ENCODE data around the gene NUDT19. TPM values are rescaled to one million over a fixed set of nuclear protein-coding genes. Genes with fewer than 3 reads are reported as not detected.

NUDT19 gene
- total RNA-seq, result 10 to 100 TPM; 13.9 to 16.9 (median 16.8) TPM
- long read RNA-seq, donor 1, transcript NUDT19-201 (3 exons, 2,967 nt), result major isoform, 5 of 6 reads
- long read RNA-seq, donor 1, partial matches to known transcripts, result 0 of 6 reads
- long read RNA-seq, donor 1, other reads (novel, unspliced or antisense), result 1 of 6 reads
- long read RNA-seq, donor 2, partial matches to known transcripts, result 0 of 16 reads
- long read RNA-seq, donor 2, other reads (novel, unspliced or antisense), result 15 of 16 reads

DNA sequence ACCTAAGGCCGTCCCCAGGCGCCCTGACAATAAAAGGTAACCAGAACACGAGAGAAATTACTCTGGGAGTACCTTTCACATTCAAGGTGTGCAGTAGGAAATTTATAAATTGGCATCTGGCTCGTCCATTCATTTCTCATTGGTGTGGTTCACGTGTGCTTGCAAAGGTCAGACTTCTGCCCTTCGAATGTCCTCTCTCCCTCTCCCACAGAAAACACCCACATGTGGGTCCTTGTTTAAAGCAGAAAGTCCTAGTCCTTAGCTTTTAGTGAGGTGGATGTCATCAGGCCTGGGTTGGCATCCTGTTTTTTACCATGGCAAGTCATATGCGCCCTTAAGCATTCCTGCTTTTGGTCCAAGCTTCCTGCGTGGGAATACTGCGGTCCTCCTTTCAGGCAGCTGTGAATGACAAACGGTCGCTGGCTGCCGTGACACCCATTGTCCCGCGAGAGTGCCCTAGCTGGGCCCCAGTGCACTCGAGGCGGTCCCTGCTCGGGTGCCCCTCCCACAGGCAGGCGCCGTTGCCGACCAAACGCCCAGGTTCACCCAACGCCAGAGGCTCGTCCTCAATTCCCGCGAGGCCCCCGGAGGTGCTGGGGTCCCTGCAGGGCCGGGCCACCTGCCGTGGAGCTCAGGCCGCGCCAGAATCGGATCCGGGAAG, at the start of gene NUDT19:
TSS of gene NUDT19 (plus strand) at position 531 of the 661 bp plus-strand sequence. CDS start 140 bp downstream, outside the sequence.
- Histone ChIP-seq H3K9me3 (no peaks in the 10 kb centered on the region), H3K36me3 (ENCODE audit: low read depth) (no peaks in the 10 kb centered on the region), H3K4me1 (ENCODE audit: low read depth) (peaks cover 40% of the 10 kb centered on the region), H3K4me3 (peak within 1 kb of the TSS; percentile 65)
- ATAC-seq (peak; percentile 96), DNase-seq (peak; percentile 90 to 93 (median 92))
- intact Hi-C loops (cut with DNase I, micrococcal nuclease), result no loop called here
- TF ChIP-seq, protein P1, sequence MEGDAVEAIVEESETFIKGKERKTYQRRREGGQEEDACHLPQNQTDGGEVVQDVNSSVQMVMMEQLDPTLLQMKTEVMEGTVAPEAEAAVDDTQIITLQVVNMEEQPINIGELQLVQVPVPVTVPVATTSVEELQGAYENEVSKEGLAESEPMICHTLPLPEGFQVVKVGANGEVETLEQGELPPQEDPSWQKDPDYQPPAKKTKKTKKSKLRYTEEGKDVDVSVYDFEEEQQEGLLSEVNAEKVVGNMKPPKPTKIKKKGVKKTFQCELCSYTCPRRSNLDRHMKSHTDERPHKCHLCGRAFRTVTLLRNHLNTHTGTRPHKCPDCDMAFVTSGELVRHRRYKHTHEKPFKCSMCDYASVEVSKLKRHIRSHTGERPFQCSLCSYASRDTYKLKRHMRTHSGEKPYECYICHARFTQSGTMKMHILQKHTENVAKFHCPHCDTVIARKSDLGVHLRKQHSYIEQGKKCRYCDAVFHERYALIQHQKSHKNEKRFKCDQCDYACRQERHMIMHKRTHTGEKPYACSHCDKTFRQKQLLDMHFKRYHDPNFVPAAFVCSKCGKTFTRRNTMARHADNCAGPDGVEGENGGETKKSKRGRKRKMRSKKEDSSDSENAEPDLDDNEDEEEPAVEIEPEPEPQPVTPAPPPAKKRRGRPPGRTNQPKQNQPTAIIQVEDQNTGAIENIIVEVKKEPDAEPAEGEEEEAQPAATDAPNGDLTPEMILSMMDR (IDR thresholded peaks at IDR 0.05), result no peak

DNA sequence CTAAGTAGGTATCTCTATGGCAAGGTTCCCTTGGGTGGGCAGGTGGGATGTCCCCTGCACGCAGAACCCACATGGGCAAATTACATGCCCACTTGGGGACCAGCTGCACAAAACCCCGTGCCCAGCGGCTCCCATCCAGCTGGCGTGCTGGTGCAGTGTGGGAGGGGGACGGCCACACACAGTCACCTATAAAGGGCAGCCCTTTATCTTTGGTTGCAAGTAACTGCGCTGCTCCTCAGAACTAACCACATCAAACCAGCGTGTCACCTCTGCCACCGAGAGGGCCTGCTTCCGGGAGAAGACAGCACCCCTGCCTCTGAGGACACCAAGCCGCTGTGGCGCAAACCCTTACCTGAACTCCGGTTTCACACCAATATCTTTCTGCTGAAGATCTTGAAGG, 48.9 kb upstream of the NUDT19 start:
- TF ChIP-seq, protein P1 (IDR thresholded peaks at IDR 0.05), result no peak
- peaks cover 15% of the 10 kb centered on the region for H3K36me3 ChIP-seq (ENCODE audit: low read depth)
- ATAC-seq, result peak; percentile 59
- H3K4me3 ChIP-seq, result no peak overlapping the region
- H3K9me3 ChIP-seq, result no peaks in the 10 kb centered on the region
- H3K4me1 ChIP-seq (ENCODE audit: low read depth), result no peaks in the 10 kb centered on the region
- no peak for DNase-seq
- intact Hi-C loops (cut with DNase I, micrococcal nuclease), result no loop called here

DNA sequence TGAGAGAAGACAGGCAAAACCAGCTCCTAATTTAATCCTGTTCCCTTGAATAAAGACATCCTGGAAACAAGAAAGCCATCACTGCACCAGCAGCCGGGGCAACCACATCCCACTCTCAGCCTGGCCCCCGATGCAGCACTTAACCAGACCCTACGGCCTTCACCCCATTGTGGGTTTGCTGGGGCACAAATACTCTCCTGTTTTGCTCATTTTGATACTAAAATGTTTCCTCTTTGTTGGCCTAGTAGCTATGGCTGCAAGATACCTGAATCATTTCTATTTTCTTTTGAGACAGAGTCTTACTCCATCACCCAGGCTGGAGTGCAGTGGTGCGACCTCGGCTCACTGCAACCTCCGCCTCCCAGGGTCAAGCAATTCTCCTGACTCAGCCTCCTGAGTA, 45.1 kb upstream of the NUDT19 start:
- Histone ChIP-seq H3K36me3 (ENCODE audit: low read depth) (peaks cover 11% of the 10 kb centered on the region), H3K4me3 (no peak overlapping the region)
- no peak for ATAC-seq

DNA sequence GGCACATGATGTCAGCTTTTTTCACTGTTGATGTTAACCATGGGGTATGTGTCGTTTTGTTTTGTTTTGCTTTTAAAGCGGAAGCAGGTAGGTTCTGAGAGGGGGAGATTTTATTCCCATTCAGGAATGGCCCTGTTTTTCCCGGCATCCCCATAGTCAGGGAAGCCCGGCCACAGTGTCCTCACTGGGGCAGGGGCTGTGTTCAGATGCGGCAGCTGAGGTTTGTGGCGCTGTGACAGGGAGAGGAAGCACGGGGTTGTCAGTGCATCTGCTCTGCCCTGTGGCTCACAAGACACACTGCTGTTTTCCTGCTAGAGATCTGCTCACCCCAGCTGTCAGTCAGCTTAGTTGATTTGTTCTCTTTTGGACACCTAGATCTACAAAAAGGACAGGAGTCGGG, 44.3 kb upstream of the NUDT19 start:
- no peak for DNase-seq
- TF ChIP-seq, protein P1 (IDR thresholded peaks at IDR 0.05), result no peak
- H3K4me3 ChIP-seq, result no peak overlapping the region
- intact Hi-C loops (cut with DNase I, micrococcal nuclease), result no loop called here
- H3K4me1 ChIP-seq (ENCODE audit: low read depth), result peaks cover 3% of the 10 kb centered on the region
- ATAC-seq, result no peak
- H3K36me3 ChIP-seq (ENCODE audit: low read depth), result peaks cover 11% of the 10 kb centered on the region
- H3K9me3 ChIP-seq, result no peaks in the 10 kb centered on the region

More for the DNA sequence above, 45.1 kb upstream of the NUDT19 start:
- DNase-seq, result no peak
- H3K9me3 ChIP-seq, result no peaks in the 10 kb centered on the region
- TF ChIP-seq, protein P1 (IDR thresholded peaks at IDR 0.05), result no peak
- no peaks in the 10 kb centered on the region for H3K4me1 ChIP-seq (ENCODE audit: low read depth)
- intact Hi-C loops (cut with DNase I, micrococcal nuclease), result no loop called here

DNA sequence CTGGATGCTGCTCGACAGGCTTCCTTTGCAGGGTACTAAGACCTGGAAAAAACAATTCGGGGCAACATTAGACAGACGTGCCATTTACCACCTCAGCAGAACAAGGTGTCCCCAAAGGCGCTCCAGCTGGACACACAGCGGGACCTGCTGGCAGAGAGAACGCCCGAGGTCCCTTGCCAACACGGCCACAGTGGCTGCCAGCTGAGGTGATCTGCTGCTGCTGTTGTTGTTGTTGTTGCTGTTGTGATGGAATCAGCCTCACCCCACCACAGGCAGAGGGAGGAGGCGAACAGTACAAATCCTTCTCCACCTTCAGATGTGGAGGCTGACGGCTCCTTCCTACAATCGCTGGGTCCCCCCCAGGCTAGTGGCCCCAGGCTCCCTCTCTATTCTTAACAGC, 41.9 kb upstream of the NUDT19 start:
- no peak for ATAC-seq
- no peak for DNase-seq
- TF ChIP-seq, protein P1 (IDR thresholded peaks at IDR 0.05), result no peak
- H3K9me3 ChIP-seq, result no peaks in the 10 kb centered on the region
- H3K4me1 ChIP-seq (ENCODE audit: low read depth), result peaks cover 10% of the 10 kb centered on the region
- H3K4me3 ChIP-seq, result no peak overlapping the region
- intact Hi-C loops (cut with DNase I, micrococcal nuclease), result no loop called here
- H3K36me3 ChIP-seq (ENCODE audit: low read depth), result peaks cover 5% of the 10 kb centered on the region

All from mucosa of descending colon (tissue), 3 donors.